Type B pancreatic cell (in vitro differentiated cells): ENCODE measurements around the gene ICA1. TPM values are rescaled to one million over a fixed set of nuclear protein-coding genes. Genes with fewer than 3 reads are reported as not detected.
"Not testable (repeated sequence)": the region's sequence is repeated elsewhere in the genome, so short reads cannot be mapped to it uniquely, and the experiment has no call there.

ENCODE experiments used
- DNase-seq: peaks from one replicate; pipeline ENCODE4 v3.0.0; 2021; ENCODE audit warnings: mixed read lengths; ENCODE audit not compliant: unreplicated experiment; ENCODE audit errors: extremely low spot score
- H3K27ac Mint-ChIP-seq: 2 replicates; pipeline ENCODE4 v1.8.0; 2021; ENCODE audit warnings: mild to moderate bottlenecking, mixed read lengths
- H3K27me3 Mint-ChIP-seq: 2 replicates; pipeline ENCODE4 v1.8.0; 2021; ENCODE audit warnings: mixed read lengths
- H3K36me3 Mint-ChIP-seq: 2 replicates; pipeline ENCODE4 v1.8.0; 2021; ENCODE audit warnings: mixed read lengths
- H3K4me1 Mint-ChIP-seq: one replicate; pipeline ENCODE4 v1.8.0; 2021; ENCODE audit warnings: mixed read lengths; ENCODE audit not compliant: unreplicated experiment
- H3K4me3 Mint-ChIP-seq: 2 replicates; pipeline ENCODE4 v1.8.0; 2021; ENCODE audit warnings: mild to moderate bottlenecking, mixed read lengths
- H3K9me3 Mint-ChIP-seq: 2 replicates; pipeline ENCODE4 v1.8.0; 2021; ENCODE audit warnings: mixed read lengths
- total RNA-seq: library from RNA; stranded (reverse); gene quantifications from 2 replicates; pipeline ENCODE4 v1.2.1, GENCODE V29; 2021; ENCODE audit warnings: low replicate concordance
- TF ChIP-seq, protein P1 (sequence below): fragments of 200-600 bp; sonication (generic); conservative IDR thresholded peaks from 2 replicates; pipeline ENCODE4 v1.5.0; 2021; ENCODE audit warnings: antibody characterized with exemption, mild to moderate bottlenecking

ICA1 gene
- total RNA-seq, 1 donor from 2014 or later, result 9.8 TPM

DNA sequence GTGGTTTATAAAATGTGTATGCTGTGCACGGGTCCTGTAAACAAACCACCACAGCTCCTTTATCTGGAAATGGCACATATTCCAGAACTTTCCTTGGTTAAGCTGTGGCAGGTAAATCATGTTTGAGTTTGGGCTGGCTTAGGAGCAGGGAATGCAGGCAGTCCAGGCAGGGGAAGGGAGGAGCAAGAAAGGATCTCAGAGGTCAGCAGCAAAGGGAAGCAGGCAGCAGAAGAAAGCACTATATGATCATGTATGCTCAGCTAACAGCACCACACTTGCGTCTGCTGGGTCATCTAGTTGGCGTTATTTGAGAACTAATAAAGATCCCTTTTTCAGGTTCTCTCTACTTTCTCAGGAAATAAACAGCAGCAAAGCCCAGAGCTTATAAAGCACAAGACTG is 7.8 kb downstream of the ICA1 start:
- Mint-ChIP-seq H3K9me3 (no peaks in the 10 kb centered on the region), H3K36me3 (no peaks in the 10 kb centered on the region), H3K4me3 (no peak overlapping the region), H3K27me3 (peaks cover 10% of the 10 kb centered on the region), H3K4me1 (no peaks in the 10 kb centered on the region), H3K27ac (peak overlapping the region; percentile 8)
- DNase-seq, result no peak
- TF ChIP-seq, protein P1, sequence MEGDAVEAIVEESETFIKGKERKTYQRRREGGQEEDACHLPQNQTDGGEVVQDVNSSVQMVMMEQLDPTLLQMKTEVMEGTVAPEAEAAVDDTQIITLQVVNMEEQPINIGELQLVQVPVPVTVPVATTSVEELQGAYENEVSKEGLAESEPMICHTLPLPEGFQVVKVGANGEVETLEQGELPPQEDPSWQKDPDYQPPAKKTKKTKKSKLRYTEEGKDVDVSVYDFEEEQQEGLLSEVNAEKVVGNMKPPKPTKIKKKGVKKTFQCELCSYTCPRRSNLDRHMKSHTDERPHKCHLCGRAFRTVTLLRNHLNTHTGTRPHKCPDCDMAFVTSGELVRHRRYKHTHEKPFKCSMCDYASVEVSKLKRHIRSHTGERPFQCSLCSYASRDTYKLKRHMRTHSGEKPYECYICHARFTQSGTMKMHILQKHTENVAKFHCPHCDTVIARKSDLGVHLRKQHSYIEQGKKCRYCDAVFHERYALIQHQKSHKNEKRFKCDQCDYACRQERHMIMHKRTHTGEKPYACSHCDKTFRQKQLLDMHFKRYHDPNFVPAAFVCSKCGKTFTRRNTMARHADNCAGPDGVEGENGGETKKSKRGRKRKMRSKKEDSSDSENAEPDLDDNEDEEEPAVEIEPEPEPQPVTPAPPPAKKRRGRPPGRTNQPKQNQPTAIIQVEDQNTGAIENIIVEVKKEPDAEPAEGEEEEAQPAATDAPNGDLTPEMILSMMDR, result no peak

DNA sequence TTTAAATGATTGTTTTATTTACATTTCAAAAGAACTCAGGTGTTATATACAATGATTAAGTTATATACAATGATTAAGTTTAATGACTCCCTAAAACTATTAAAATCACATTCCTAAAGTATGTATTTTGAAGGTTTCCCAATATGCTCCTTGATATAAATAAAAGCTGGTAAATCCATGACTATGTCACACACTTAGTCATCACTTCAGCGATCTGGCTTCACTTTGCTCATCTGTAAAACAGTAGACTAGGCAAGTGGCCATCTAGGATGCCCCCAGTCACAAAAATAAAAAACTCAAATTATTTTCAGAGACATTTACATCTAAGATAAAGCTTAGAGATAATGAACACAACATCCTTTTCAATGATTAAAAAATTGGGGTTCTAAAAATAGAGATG is 10.8 kb downstream of the ICA1 start:
- H3K9me3 Mint-ChIP-seq, result no peaks in the 10 kb centered on the region
- H3K4me1 Mint-ChIP-seq, result no peaks in the 10 kb centered on the region
- no peak overlapping the region for H3K27ac Mint-ChIP-seq
- H3K27me3 Mint-ChIP-seq, result no peaks in the 10 kb centered on the region
- no peak overlapping the region for H3K4me3 Mint-ChIP-seq
- no peaks in the 10 kb centered on the region for H3K36me3 Mint-ChIP-seq
- TF ChIP-seq, protein P1, result no peak
- DNase-seq, result no peak

DNA sequence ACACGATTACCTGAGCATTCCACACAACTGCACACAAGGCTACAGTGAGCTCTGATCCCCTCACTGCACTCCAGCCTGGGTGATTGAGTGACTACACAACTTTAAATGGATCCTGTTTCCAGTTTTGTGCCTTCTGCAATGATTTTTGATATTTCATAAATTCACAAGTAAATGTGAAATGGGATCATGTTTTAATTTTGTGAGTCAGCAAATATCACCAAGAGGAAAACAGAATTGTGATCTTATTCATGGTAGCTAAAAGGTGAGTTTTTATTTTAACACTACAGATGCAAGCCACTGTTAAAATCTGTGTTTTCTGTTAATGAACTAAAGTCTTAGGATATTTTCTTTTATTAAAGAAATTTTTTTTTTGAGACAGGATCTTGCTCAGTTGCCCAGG is 11.4 kb downstream of the ICA1 start:
- Mint-ChIP-seq H3K4me3 (no peak overlapping the region), H3K36me3 (no peaks in the 10 kb centered on the region), H3K9me3 (no peaks in the 10 kb centered on the region), H3K4me1 (no peaks in the 10 kb centered on the region), H3K27me3 (no peaks in the 10 kb centered on the region), H3K27ac (no peak overlapping the region)
- no peak for DNase-seq
- TF ChIP-seq, protein P1, result no peak

DNA sequence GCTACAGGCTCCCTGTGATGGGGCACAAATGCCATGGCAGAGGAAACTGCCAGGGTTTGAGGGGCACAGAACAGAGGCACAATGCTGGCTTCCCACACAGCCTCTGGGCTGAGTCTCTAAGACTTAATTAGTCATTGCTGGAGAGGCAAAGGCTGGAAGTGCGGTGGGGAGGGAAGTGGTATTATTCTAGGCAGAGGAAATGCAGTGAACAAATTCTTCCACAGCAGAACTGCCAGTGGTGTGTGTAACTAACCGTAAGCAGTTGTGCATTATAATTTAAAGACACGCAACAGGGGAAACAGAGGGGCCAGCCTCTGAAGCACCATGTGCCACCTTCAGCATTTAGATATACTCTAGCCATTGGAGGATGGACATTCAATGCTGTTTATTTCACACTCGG is 12.8 kb downstream of the ICA1 start:
- H3K4me1 Mint-ChIP-seq, result no peaks in the 10 kb centered on the region
- no peaks in the 10 kb centered on the region for H3K36me3 Mint-ChIP-seq
- no peaks in the 10 kb centered on the region for H3K9me3 Mint-ChIP-seq

DNA sequence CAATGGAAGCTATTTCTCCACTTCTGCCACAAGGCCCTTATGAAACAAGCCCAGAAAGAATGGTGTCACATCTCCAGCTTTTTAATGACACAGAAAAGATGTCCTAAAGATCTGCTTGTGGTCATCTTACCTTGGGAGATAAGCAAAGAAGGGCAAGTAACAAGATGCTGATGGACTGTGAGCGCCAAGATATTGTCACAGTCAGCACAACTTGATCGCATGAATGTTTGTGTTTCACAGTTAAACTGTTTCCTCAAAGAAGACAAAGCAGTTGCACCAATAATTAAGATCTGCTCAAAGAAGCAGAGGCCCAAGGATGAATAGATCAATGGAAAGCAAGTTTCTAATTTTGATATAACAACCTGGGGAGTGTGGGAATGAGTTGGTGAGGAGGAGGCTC is 15.9 kb downstream of the ICA1 start:
- Mint-ChIP-seq H3K36me3 (no peaks in the 10 kb centered on the region), H3K9me3 (no peaks in the 10 kb centered on the region), H3K27ac (no peak overlapping the region), H3K27me3 (no peaks in the 10 kb centered on the region), H3K4me3 (no peak overlapping the region), H3K4me1 (no peaks in the 10 kb centered on the region)
- no peak for DNase-seq
- TF ChIP-seq, protein P1, result no peak

More for the DNA sequence above, 12.8 kb downstream of the ICA1 start:
- Mint-ChIP-seq H3K27ac (no peak overlapping the region), H3K4me3 (no peak overlapping the region), H3K27me3 (no peaks in the 10 kb centered on the region)
- TF ChIP-seq, protein P1, result no peak
- no peak for DNase-seq

DNA sequence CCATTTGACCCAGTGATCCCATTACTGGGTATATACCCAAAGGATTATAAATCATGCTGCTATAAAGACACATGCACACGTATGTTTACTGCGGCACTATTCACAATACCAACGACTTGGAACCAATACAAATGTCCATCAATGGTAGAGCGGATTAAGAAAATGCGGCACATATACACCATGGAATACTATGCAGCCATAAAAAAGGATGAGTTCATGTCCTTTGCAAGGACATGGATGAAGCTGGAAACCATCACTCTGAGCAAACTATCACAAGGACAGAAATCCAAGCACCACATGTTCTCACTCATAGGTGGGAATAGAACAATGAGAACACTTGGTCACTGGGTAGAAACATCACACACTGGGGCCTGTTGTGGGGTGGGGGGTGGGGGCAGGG is 16.9 kb downstream of the ICA1 start:
- H3K4me1 Mint-ChIP-seq, H3K4me3 Mint-ChIP-seq, H3K27me3 Mint-ChIP-seq, DNase-seq, H3K27ac Mint-ChIP-seq, H3K9me3 Mint-ChIP-seq, H3K36me3 Mint-ChIP-seq: not testable (repeated sequence)

DNA sequence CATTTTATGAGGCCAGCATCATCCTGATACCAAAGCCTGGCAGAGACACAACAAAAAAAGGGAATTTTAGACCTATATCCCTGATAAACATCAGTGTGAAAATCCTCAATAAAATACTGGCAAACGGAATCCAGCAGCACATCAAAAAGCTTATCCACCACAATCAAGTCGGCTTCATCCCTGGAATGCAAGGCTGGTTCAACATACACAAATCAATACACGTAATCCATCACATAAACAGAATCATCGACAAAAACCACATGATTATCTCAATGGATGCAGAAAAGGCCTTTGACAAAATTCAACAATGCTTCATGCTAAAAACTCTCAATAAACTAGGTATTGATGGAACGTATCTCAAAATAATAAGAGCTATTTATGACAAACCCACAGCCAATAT is 18.9 kb downstream of the ICA1 start:
- H3K4me3 Mint-ChIP-seq, DNase-seq, H3K4me1 Mint-ChIP-seq, H3K27ac Mint-ChIP-seq, H3K27me3 Mint-ChIP-seq, H3K36me3 Mint-ChIP-seq, H3K9me3 Mint-ChIP-seq: not testable (repeated sequence)

DNA sequence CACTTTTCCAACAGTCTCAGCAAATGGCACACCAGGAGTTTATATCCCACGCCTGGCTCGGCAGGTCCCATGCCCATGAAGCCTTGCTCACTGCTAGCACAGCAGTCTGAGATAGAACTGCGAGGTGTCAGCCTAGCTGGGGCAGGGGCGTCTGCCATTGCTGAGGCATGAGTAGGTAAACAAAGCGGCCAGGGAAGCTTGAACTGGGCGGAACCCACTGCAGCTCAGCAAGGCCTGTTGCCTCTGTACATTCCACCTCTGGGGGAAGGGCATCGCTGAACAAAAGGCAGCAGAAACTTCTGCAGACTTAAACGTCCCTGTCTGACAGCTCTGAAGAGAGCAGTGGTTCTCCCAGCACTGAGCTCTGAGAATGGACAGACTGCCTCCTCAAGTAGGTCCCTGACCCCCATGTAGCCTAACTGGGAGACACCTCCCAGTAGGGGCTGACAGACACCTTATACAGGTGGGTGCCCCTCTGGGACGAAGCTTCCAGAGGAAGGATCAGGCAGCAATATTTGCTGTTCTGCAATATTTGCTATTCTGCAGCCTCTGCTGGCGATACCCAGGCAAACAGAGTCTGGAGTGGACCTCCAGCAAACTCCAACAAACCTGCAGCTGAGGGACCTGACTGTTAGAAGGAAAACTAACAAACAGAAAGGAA is 22.1 kb downstream of the ICA1 start:
- not testable (repeated sequence) for H3K9me3 Mint-ChIP-seq, H3K27me3 Mint-ChIP-seq, H3K4me3 Mint-ChIP-seq, H3K36me3 Mint-ChIP-seq, DNase-seq, H3K27ac Mint-ChIP-seq, H3K4me1 Mint-ChIP-seq
